Erythroblast (primary cell): ENCODE data around the gene LHFPL2.

Source experiments
- GATA1 ChIP-seq: IDR thresholded peaks from 2 replicates; pipeline ENCODE4 v1.6.1; 2011; ENCODE audit warnings: low read depth, mild to moderate bottlenecking, control low read depth, low read length, moderate library complexity
- POLR2A ChIP-seq: IDR thresholded peaks from 2 replicates; pipeline ENCODE4 v1.6.1; 2011; ENCODE audit warnings: mild to moderate bottlenecking, low read length

DNA sequence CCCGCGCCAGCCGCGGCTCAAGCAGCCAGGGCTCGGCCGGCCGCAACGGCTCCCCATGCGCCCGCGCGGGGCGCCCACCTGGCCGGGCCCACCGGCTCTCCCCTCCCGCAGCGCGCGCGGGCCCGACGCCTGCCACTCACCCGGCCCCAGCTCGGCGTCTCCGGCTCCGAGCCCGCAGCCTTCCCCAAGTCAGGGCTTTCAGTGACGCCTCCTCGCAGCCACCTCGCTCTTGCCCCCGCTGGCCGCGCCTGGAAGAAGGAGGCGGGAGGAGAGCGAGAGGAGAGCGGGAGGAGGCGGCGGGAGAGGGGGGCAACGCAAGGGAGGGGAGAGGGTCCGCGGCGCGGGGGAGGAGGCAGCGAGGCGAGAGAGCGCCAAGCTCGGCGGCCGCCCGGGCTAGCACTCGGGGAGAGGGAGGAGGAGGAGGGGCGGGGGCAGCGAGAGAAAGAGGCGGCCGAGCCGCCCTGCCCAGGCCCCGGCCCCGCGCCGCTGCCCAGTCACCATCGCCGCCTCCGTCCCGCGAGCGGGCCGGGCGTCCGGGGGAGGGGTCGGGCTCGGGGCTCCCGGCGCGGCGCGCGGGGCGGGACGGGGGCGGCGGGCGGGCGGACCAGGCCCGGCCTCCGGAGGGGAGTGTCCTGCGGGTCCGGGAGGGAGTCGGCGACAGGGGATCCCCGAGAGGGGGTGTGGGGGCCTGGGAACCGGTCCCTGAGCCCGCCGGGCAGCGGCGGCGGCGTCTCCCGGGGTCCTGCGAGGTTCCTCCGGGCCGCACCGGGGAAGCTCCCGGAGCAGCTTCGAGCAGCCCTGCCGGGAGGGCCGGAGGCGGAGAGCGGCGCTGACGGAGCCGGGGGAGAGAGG, at the start of gene LHFPL2:
- TF ChIP-seq POLR2A (no peak), GATA1 (no peak)
